HepG2 (cell line): ENCODE data around the gene TPO. TPM values are rescaled to one million over a fixed set of nuclear protein-coding genes. Genes with fewer than 3 reads are reported as not detected.

Experiments used
- ATAC-seq: fragments of 200-7000 bp; cut with Tn5 transposase; 3 replicates; pipeline ENCODE4 v1.9.1; 2020; ENCODE audit warnings: mild to moderate bottlenecking, moderate library complexity
- BruUV-seq: library from RNA; stranded (reverse); fragments of 400-500 nt; replicated peaks from 2 replicates; lab custom pipeline; 2021; lab: Mats Ljungman, UMichigan
- CTCF ChIA-PET: fragments of 300-600 bp; formaldehyde crosslinking; extraction: SDS; loops from one replicate; lab custom pipeline; 2021; ENCODE audit warnings: low total read pairs, inconsistent platforms, low intra/inter-chr PET ratio; lab: Yijun Ruan, JAX
- POLR2A ChIA-PET: fragments of 350-600 bp; sonication (Branson Sonifier 250); formaldehyde crosslinking; loops from one replicate; lab custom pipeline; 2020; ENCODE audit warnings: antibody characterized with exemption, inconsistent platforms; lab: Yijun Ruan, JAX
- DNase-seq: peaks from one replicate; pipeline ENCODE4 v3.0.0-alpha.2; 2015; ENCODE audit warnings: low spot score
- FAIRE-seq: peaks from 3 replicates; lab custom pipeline; 2011; peaks lifted over from hg19 to GRCh38; lab: Jason Lieb, UNC
- H2AFZ ChIP-seq: one replicate; pipeline ENCODE4 v1.6.1; 2011; ENCODE audit warnings: low read length, inconsistent platforms
- H3K27ac ChIP-seq: fragments of 300-600 bp; 3 replicates; pipeline ENCODE4 v1.8.0; 2011; ENCODE audit warnings: mixed run types, mild to moderate bottlenecking, mixed read lengths, low read length, inconsistent platforms; ENCODE audit not compliant: insufficient read depth; ENCODE audit errors: extremely low read length
- H3K27me3 ChIP-seq, 2 experiments: fragments of 200-600 bp in 1 of 2; 2 replicates in 1 of 2; 3 replicates in 1 of 2; pipeline versions ENCODE4 v1.6.0 to v1.8.0; 2011; ENCODE audit warnings: low read length in 2 of 2, mild to moderate bottlenecking in 2 of 2, moderate library complexity in 2 of 2, inconsistent platforms in 1 of 2; ENCODE audit not compliant: insufficient read depth in 2 of 2, control insufficient read depth in 1 of 2
- H3K36me3 ChIP-seq, 2 experiments: fragments of 200-600 bp in 1 of 2; replicated peaks in 1 of 2; 2 replicates in 1 of 2; 3 replicates in 1 of 2; pipeline versions ENCODE4 v1.5.1 to v1.8.0; 2011; ENCODE audit warnings: low read length in 2 of 2, inconsistent platforms in 1 of 2; ENCODE audit not compliant: insufficient read depth in 2 of 2, control insufficient read depth in 1 of 2
- H3K4me1 ChIP-seq: 2 replicates; pipeline ENCODE4 v1.5.1; 2012; ENCODE audit warnings: low read length, inconsistent platforms; ENCODE audit not compliant: insufficient read depth
- H3K4me2 ChIP-seq: 2 replicates; pipeline ENCODE4 v1.6.0; 2011; ENCODE audit warnings: low read depth, low read length, inconsistent platforms
- H3K4me3 ChIP-seq, 3 experiments: fragments of 200-600 bp in 1 of 3; sonication (generic), shearing (Covaris generic) in 1 of 3; replicated peaks in 1 of 3; 2 replicates each; pipeline ENCODE4 v1.5.1; 2011 to 2016; ENCODE audit warnings: low read length in 3 of 3, inconsistent platforms in 2 of 3, low read depth in 2 of 3, mild to moderate bottlenecking in 2 of 3, control low read depth in 1 of 3, mixed read lengths in 1 of 3; ENCODE audit not compliant: insufficient read depth in 1 of 3
- H3K79me2 ChIP-seq: one replicate; pipeline ENCODE4 v1.6.1; 2011; ENCODE audit warnings: low read length, inconsistent platforms; ENCODE audit not compliant: insufficient read depth
- H3K9ac ChIP-seq: 2 replicates; pipeline ENCODE4 v1.6.0; 2011; ENCODE audit warnings: mild to moderate bottlenecking, low read depth, low read length, inconsistent platforms; ENCODE audit not compliant: insufficient read depth
- H3K9me3 ChIP-seq: 2 replicates; pipeline ENCODE4 v1.5.1; 2012; ENCODE audit warnings: mild to moderate bottlenecking, low read length
- H4K20me1 ChIP-seq: 2 replicates; pipeline ENCODE4 v1.6.0; 2011; ENCODE audit warnings: inconsistent platforms, mild to moderate bottlenecking, low read length, moderate library complexity; ENCODE audit not compliant: insufficient read depth
- CBX1 ChIP-seq: IDR thresholded peaks from one replicate; pipeline ENCODE4 v1.6.1; 2016; ENCODE audit warnings: antibody characterized with exemption, low read depth
- CBX5 ChIP-seq: sonication (generic); formaldehyde crosslinking; IDR thresholded peaks from 2 replicates; pipeline ENCODE4 v1.4.0; 2020; ENCODE audit warnings: missing genetic modification reagents, borderline replicate concordance
- FLYWCH1 ChIP-seq: sonication (generic); formaldehyde crosslinking; IDR thresholded peaks from 2 replicates; pipeline ENCODE4 v1.8.1; 2023; ENCODE audit warnings: mild to moderate bottlenecking, missing genetic modification reagents
- FOXA3 ChIP-seq: IDR thresholded peaks from 2 replicates; pipeline ENCODE4 v1.6.1; 2016; ENCODE audit warnings: missing genetic modification reagents, missing compliant biosample characterization
- HIVEP1 ChIP-seq: sonication (generic); formaldehyde crosslinking; IDR thresholded peaks from 2 replicates; pipeline ENCODE4 v1.4.0; 2020; ENCODE audit warnings: mild to moderate bottlenecking, missing genetic modification reagents
- KDM4B ChIP-seq: sonication (generic); formaldehyde crosslinking; IDR thresholded peaks from 2 replicates; pipeline ENCODE4 v1.4.0; 2020; ENCODE audit warnings: missing genetic modification reagents
- NR3C1 ChIP-seq: sonication (generic); formaldehyde crosslinking; IDR thresholded peaks from 2 replicates; pipeline ENCODE4 v1.4.0; 2020; ENCODE audit warnings: missing genetic modification reagents
- PCBP1 ChIP-seq: fragments of 200-400 bp; formaldehyde crosslinking; IDR thresholded peaks from 2 replicates; pipeline ENCODE4 v1.6.1; 2017; ENCODE audit warnings: mild to moderate bottlenecking, low read depth, low read length, borderline replicate concordance
- RFXANK ChIP-seq: IDR thresholded peaks from 2 replicates; pipeline ENCODE4 v1.6.1; 2016
- RXRA ChIP-seq: sonication (generic); formaldehyde crosslinking; IDR thresholded peaks from 2 replicates; pipeline ENCODE4 v1.5.1; 2020; ENCODE audit warnings: missing genetic modification reagents
- RXRB ChIP-seq: IDR thresholded peaks from 2 replicates; pipeline ENCODE4 v1.6.1; 2016; ENCODE audit warnings: borderline replicate concordance, missing genetic modification reagents, missing compliant biosample characterization
- SETDB1 ChIP-seq: sonication (generic); formaldehyde crosslinking; IDR thresholded peaks from 2 replicates; pipeline ENCODE4 v1.5.1; 2020; ENCODE audit warnings: missing genetic modification reagents, mild to moderate bottlenecking, borderline replicate concordance
- ZBTB43 ChIP-seq: sonication (generic); formaldehyde crosslinking; conservative IDR thresholded peaks from 2 replicates; pipeline ENCODE4 v1.4.0; 2020; ENCODE audit warnings: missing genetic modification reagents
- ZHX2 ChIP-seq, 2 experiments: sonication (generic) in 1 of 2; formaldehyde crosslinking in 1 of 2; IDR thresholded peaks; 2 replicates each; pipeline versions ENCODE4 v1.6.1 to v1.9.0; 2014 to 2022; ENCODE audit warnings: antibody characterized with exemption in 1 of 2, borderline replicate concordance in 1 of 2, inconsistent platforms in 1 of 2, low read depth in 1 of 2, missing genetic modification reagents in 1 of 2
- ZNF10 ChIP-seq: sonication (generic); formaldehyde crosslinking; IDR thresholded peaks from 2 replicates; pipeline ENCODE4 v1.4.0; 2020; ENCODE audit warnings: mild to moderate bottlenecking, low read depth, missing genetic modification reagents, borderline replicate concordance
- ZNF670 ChIP-seq: sonication (generic); formaldehyde crosslinking; IDR thresholded peaks from 2 replicates; pipeline ENCODE4 v1.8.0; 2022; ENCODE audit warnings: mild to moderate bottlenecking, missing genetic modification reagents, borderline replicate concordance
- WGBS: methylation state at CpG from one replicate; pipeline ENCODE4 v1.1.6; 2017; ENCODE audit warnings: low lambda C conversion rate; 5-methylcytosine and 5-hydroxymethylcytosine counted together
- in situ Hi-C: cut with HindIII; loops from 2 replicates; pipeline ENCODE4 v1.10.0; 2017; ENCODE audit warnings: low pct_unique_long_range_greater_than_20kb; ENCODE audit not compliant: extremely low pct_ligation_motif_present
- intact Hi-C: fragments of 100-400 bp; cut with micrococcal nuclease; formaldehyde crosslinking; loops from one replicate; pipeline ENCODE4 v1.10.0; 2022; ENCODE audit not compliant: unreplicated experiment
- polyA plus RNA-seq, 8 experiments: library from polyadenylated mRNA; depleted of rRNA in 3 of 8; stranded (reverse) in 7 of 8; unstranded in 1 of 8; fragments of >200 nt; fragmentation: Illumina TruSeq in 4 of 8; extraction: Trizol in 4 of 8; gene quantifications; 2 replicates each; pipeline versions ENCODE4 v1.2.1 to v1.2.3, GENCODE V29; 2011 to 2016; ENCODE audit warnings: low read depth in 4 of 8, missing spikeins in 1 of 8, mixed read lengths in 1 of 8; ENCODE audit not compliant: insufficient read depth in 1 of 8
- total RNA-seq, 5 experiments: library from RNA; depleted of rRNA; stranded (reverse); fragments of >200 nt; fragmentation: Illumina TruSeq; extraction: Trizol; gene quantifications; 2 replicates each; pipeline ENCODE4 v1.2.3, GENCODE V29; 2016; ENCODE audit warnings: low read depth in 1 of 5
- TF ChIP-seq, protein P1 (sequence below): sonication (generic); formaldehyde crosslinking; conservative IDR thresholded peaks from 2 replicates; pipeline ENCODE4 v1.8.0; 2022; ENCODE audit warnings: mild to moderate bottlenecking, moderate library complexity, missing genetic modification reagents

Gene TPO
- total and polyA plus RNA-seq, 2 of the 13 experiments (the other 11 are each of a cell fraction or from before 2014, with no cell fraction given), result not detected

GRCh38 chr2:1482981-1483380 lies 69.7 kb downstream of the TPO start:
- no peaks in the 10 kb centered on the region for H3K4me1 ChIP-seq
- no peaks in the 10 kb centered on the region for H3K79me2 ChIP-seq
- H3K4me2 ChIP-seq, result no peak overlapping the region
- intact Hi-C loops, result no loop called here
- DNase-seq (no peak), ATAC-seq (no peak), FAIRE-seq (no peak)
- WGBS, result 21% methylated on average over 4 of the region's 4 CpGs
- no peaks in the 10 kb centered on the region for H3K9me3 ChIP-seq
- CTCF ChIA-PET, result no interaction called here
- H4K20me1 ChIP-seq, result no peaks in the 10 kb centered on the region
- no TSS peak for BruUV-seq
- no peak overlapping the region for H3K4me3 ChIP-seq
- POLR2A ChIA-PET, result no interaction called here
- H3K27ac ChIP-seq, result no peak overlapping the region
- no peak overlapping the region for H3K9ac ChIP-seq
- in situ Hi-C loops, result no loop called here
- peaks cover 14 to 49% of the 10 kb centered on the region in 2 experiments for H3K27me3 ChIP-seq
- no peaks in the 10 kb centered on the region for H3K36me3 ChIP-seq
- H2AFZ ChIP-seq, result no peak overlapping the region
- TF ChIP-seq NR3C1 (CRISPR knock-in tag), result no peak
- no peak for TF ChIP-seq FOXA3
- no peak for TF ChIP-seq RFXANK (CRISPR knock-in tag)
- TF ChIP-seq PCBP1, result no peak
- no peak for TF ChIP-seq ZNF10
- TF ChIP-seq ZNF670 (CRISPR knock-in tag), result no peak
- no peak for TF ChIP-seq FLYWCH1 (CRISPR knock-in tag)
- TF ChIP-seq KDM4B (CRISPR knock-in tag), result no peak
- no peak for TF ChIP-seq HIVEP1
- no peak for TF ChIP-seq SETDB1 (CRISPR knock-in tag)
- no peak for TF ChIP-seq CBX5 (CRISPR knock-in tag)
- TF ChIP-seq, protein P1, sequence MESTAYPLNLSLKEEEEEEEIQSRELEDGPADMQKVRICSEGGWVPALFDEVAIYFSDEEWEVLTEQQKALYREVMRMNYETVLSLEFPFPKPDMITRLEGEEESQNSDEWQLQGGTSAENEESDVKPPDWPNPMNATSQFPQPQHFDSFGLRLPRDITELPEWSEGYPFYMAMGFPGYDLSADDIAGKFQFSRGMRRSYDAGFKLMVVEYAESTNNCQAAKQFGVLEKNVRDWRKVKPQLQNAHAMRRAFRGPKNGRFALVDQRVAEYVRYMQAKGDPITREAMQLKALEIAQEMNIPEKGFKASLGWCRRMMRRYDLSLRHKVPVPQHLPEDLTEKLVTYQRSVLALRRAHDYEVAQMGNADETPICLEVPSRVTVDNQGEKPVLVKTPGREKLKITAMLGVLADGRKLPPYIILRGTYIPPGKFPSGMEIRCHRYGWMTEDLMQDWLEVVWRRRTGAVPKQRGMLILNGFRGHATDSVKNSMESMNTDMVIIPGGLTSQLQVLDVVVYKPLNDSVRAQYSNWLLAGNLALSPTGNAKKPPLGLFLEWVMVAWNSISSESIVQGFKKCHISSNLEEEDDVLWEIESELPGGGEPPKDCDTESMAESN (CRISPR knock-in tag), result no peak
- no peak for TF ChIP-seq RXRA (CRISPR knock-in tag)
- no peak for TF ChIP-seq RXRB
- TF ChIP-seq ZHX2 (IDR thresholded peaks at IDR 0.05; ENCODE audit: low read depth), result no peak
- no peak for TF ChIP-seq ZHX2 (CRISPR knock-in tag; IDR thresholded peaks at IDR 0.05; ENCODE audit: borderline replicate concordance)
- TF ChIP-seq ZBTB43 (CRISPR knock-in tag), result no peak
- no peak for TF ChIP-seq CBX1
